IMR-90 (cell line): ENCODE measurements around the gene RNF111. TPM values are rescaled to one million over a fixed set of nuclear protein-coding genes. Genes with fewer than 3 reads are reported as not detected.

Experiments used
- ATAC-seq: fragments of 200-7000 bp; cut with Tn5 transposase; 2 replicates; pipeline ENCODE4 v1.9.1; 2020; ENCODE audit warnings: low read depth, mild to moderate bottlenecking, moderate library complexity
- BruUV-seq: library from RNA; stranded (reverse); fragments of 400-500 nt; replicated peaks from 2 replicates; lab custom pipeline; 2021; lab: Mats Ljungman, UMichigan
- CTCF ChIA-PET: fragments of 300-600 bp; formaldehyde crosslinking; extraction: SDS; loops from one replicate; lab custom pipeline; 2021; ENCODE audit warnings: antibody characterized with exemption; lab: Yijun Ruan, JAX
- POLR2A ChIA-PET: fragments of 300-600 bp; sonication (Branson Sonifier 250); formaldehyde crosslinking; loops from one replicate; lab custom pipeline; 2022; ENCODE audit warnings: antibody characterized with exemption; ENCODE audit not compliant: unreplicated experiment; lab: Charles Lee
- DNase-seq: peaks from one replicate; pipeline ENCODE4 v3.0.0; 2013
- H2AFZ ChIP-seq: replicated peaks from 2 replicates; pipeline ENCODE3; 2013; ENCODE audit warnings: low read length, mild to moderate bottlenecking; ENCODE audit not compliant: poor library complexity
- H2AK5ac ChIP-seq: 2 replicates; pipeline ENCODE4 v1.6.1; 2013; ENCODE audit warnings: low read depth, low read length, inconsistent platforms
- H2AK9ac ChIP-seq: replicated peaks from 2 replicates; pipeline ENCODE3; 2013; ENCODE audit warnings: mild to moderate bottlenecking, low read depth, low read length, moderate library complexity; ENCODE audit not compliant: poor library complexity
- H2BK120ac ChIP-seq: 2 replicates; pipeline ENCODE4 v1.6.1; 2013; ENCODE audit warnings: low read depth, low read length, inconsistent platforms
- H2BK15ac ChIP-seq: 3 replicates; pipeline ENCODE4 v1.6.1; 2013; ENCODE audit warnings: low read depth, low read length, inconsistent platforms
- H2BK20ac ChIP-seq: 2 replicates; pipeline ENCODE4 v1.6.1; 2013; ENCODE audit warnings: low read depth, mild to moderate bottlenecking, inconsistent platforms, low read length, moderate library complexity
- H2BK5ac ChIP-seq: 2 replicates; pipeline ENCODE4 v1.6.1; 2013; ENCODE audit warnings: mild to moderate bottlenecking, low read depth, low read length, inconsistent platforms; ENCODE audit not compliant: poor library complexity, severe bottlenecking
- H3K14ac ChIP-seq: replicated peaks from 2 replicates; pipeline ENCODE4 v1.6.1; 2013; ENCODE audit warnings: low read depth, low read length, inconsistent platforms
- H3K18ac ChIP-seq: 2 replicates; pipeline ENCODE4 v1.6.1; 2013; ENCODE audit warnings: low read depth, low read length, control low read depth
- H3K23ac ChIP-seq: 2 replicates; pipeline ENCODE4 v1.6.1; 2013; ENCODE audit warnings: low read depth, low read length, inconsistent platforms
- H3K27ac ChIP-seq: 2 replicates; pipeline ENCODE4 v1.5.1; 2013; ENCODE audit warnings: mild to moderate bottlenecking, control low read depth, low read length; ENCODE audit not compliant: insufficient read depth
- H3K27me3 ChIP-seq: 2 replicates; pipeline ENCODE4 v1.6.1; 2013; ENCODE audit warnings: low read length; ENCODE audit not compliant: control insufficient read depth, insufficient read depth
- H3K36me3 ChIP-seq: 2 replicates; pipeline ENCODE4 v1.6.1; 2013; ENCODE audit warnings: low read length, mixed read lengths; ENCODE audit not compliant: control insufficient read depth, insufficient read depth
- H3K4ac ChIP-seq: 2 replicates; pipeline ENCODE4 v1.6.1; 2013; ENCODE audit warnings: low read depth, low read length, inconsistent platforms
- H3K4me1 ChIP-seq: 2 replicates; pipeline ENCODE4 v1.6.1; 2013; ENCODE audit warnings: low read length, mixed read lengths; ENCODE audit not compliant: control insufficient read depth, insufficient read depth
- H3K4me2 ChIP-seq: 2 replicates; pipeline ENCODE4 v1.6.1; 2013; ENCODE audit warnings: low read depth, mild to moderate bottlenecking, control low read depth, low read length, moderate library complexity
- H3K4me3 ChIP-seq: 2 replicates; pipeline ENCODE4 v1.5.1; 2013; ENCODE audit warnings: low read depth, mild to moderate bottlenecking, control low read depth, low read length, moderate library complexity; ENCODE audit not compliant: insufficient read depth
- H3K56ac ChIP-seq: 2 replicates; pipeline ENCODE4 v1.6.1; 2013; ENCODE audit warnings: low read length, inconsistent platforms; ENCODE audit not compliant: insufficient read depth; ENCODE audit errors: extremely low read depth
- H3K79me1 ChIP-seq, 2 experiments: 2 replicates each; pipeline ENCODE4 v1.6.1; 2013; ENCODE audit warnings: low read length in 2 of 2, inconsistent platforms in 1 of 2, low read depth in 1 of 2
- H3K9ac ChIP-seq: 2 replicates; pipeline ENCODE4 v1.6.1; 2013; ENCODE audit warnings: low read depth, low read length, control low read depth
- H3K9me1 ChIP-seq: 2 replicates; pipeline ENCODE4 v1.6.1; 2013; ENCODE audit warnings: low read length, inconsistent platforms; ENCODE audit not compliant: insufficient read depth
- H3K9me3 ChIP-seq: 2 replicates; pipeline ENCODE4 v1.6.1; 2013; ENCODE audit warnings: low read length; ENCODE audit not compliant: control insufficient read depth, insufficient read depth
- H4K20me1 ChIP-seq: 2 replicates; pipeline ENCODE4 v1.6.1; 2013; ENCODE audit warnings: low read length, inconsistent platforms; ENCODE audit not compliant: insufficient read depth
- H4K5ac ChIP-seq: 2 replicates; pipeline ENCODE4 v1.6.1; 2013; ENCODE audit warnings: mild to moderate bottlenecking, low read depth, low read length, control low read depth
- H4K8ac ChIP-seq, 2 experiments: 2 replicates each; pipeline ENCODE4 v1.6.1; 2013; ENCODE audit warnings: low read depth in 2 of 2, low read length in 2 of 2, control low read depth in 1 of 2, inconsistent platforms in 1 of 2
- H4K91ac ChIP-seq: 2 replicates; pipeline ENCODE4 v1.6.1; 2013; ENCODE audit warnings: low read depth, low read length, inconsistent platforms; ENCODE audit not compliant: insufficient read depth
- BHLHE40 ChIP-seq: fragments of 150-350 bp; IDR thresholded peaks from 2 replicates; pipeline ENCODE4 v1.6.1; 2016; ENCODE audit warnings: mild to moderate bottlenecking, low read depth, low read length
- CEBPB ChIP-seq: IDR thresholded peaks from 2 replicates; pipeline ENCODE4 v1.6.1; 2012; ENCODE audit warnings: low read depth, low read length, improper control_type of control experiment
- CHD1 ChIP-seq: IDR thresholded peaks from 2 replicates; pipeline ENCODE4 v1.6.1; 2012; ENCODE audit warnings: low read depth, low read length, improper control_type of control experiment
- ELK1 ChIP-seq: fragments of 150-350 bp; IDR thresholded peaks from 2 replicates; pipeline ENCODE4 v1.6.1; 2016; ENCODE audit warnings: low read depth, mild to moderate bottlenecking, low read length, moderate library complexity, borderline replicate concordance
- FOS ChIP-seq: fragments of 150-350 bp; IDR thresholded peaks from 2 replicates; pipeline ENCODE4 v1.6.1; 2016; ENCODE audit warnings: low read depth, low read length
- MAFK ChIP-seq: IDR thresholded peaks from 2 replicates; pipeline ENCODE4 v1.6.1; 2012; ENCODE audit warnings: low read depth, low read length, improper control_type of control experiment
- MAZ ChIP-seq: IDR thresholded peaks from 2 replicates; pipeline ENCODE4 v1.6.1; 2012; ENCODE audit warnings: low read depth, mild to moderate bottlenecking, low read length, improper control_type of control experiment, moderate library complexity, borderline replicate concordance
- MXI1 ChIP-seq: IDR thresholded peaks from 2 replicates; pipeline ENCODE4 v1.6.1; 2012; ENCODE audit warnings: low read depth, mild to moderate bottlenecking, low read length, moderate library complexity, borderline replicate concordance
- NFE2L2 ChIP-seq: fragments of 150-350 bp; IDR thresholded peaks from 2 replicates; pipeline ENCODE4 v1.6.1; 2016; ENCODE audit warnings: low read depth, mild to moderate bottlenecking, low read length
- POLR2A ChIP-seq: IDR thresholded peaks from 2 replicates; pipeline ENCODE4 v1.6.1; 2012; ENCODE audit warnings: mild to moderate bottlenecking, low read depth, low read length
- RAD21 ChIP-seq: IDR thresholded peaks from 2 replicates; pipeline ENCODE4 v1.6.1; 2012; ENCODE audit warnings: low read length, improper control_type of control experiment
- RCOR1 ChIP-seq: IDR thresholded peaks from 2 replicates; pipeline ENCODE4 v1.6.1; 2012; ENCODE audit warnings: mild to moderate bottlenecking, low read length, improper control_type of control experiment; ENCODE audit not compliant: insufficient replicate concordance
- RFX5 ChIP-seq: IDR thresholded peaks from 2 replicates; pipeline ENCODE4 v1.8.0; 2012; ENCODE audit warnings: low read depth, mild to moderate bottlenecking, low read length, moderate library complexity
- SMC3 ChIP-seq: fragments of 150-350 bp; IDR thresholded peaks from 2 replicates; pipeline ENCODE4 v1.6.1; 2016; ENCODE audit warnings: low read depth, mild to moderate bottlenecking, antibody characterized with exemption, low read length, moderate library complexity
- USF2 ChIP-seq: fragments of 150-350 bp; IDR thresholded peaks from 2 replicates; pipeline ENCODE4 v1.6.1; 2017; ENCODE audit warnings: mild to moderate bottlenecking, antibody characterized with exemption, low read length, low read depth
- WGBS, 2 experiments: methylation state at CpG; one replicate each; pipeline versions ENCODE4 v1.1.5 to v1.1.7; 2013; ENCODE audit warnings: missing lambda C conversion rate in 2 of 2; ENCODE audit not compliant: insufficient read length in 1 of 2; ENCODE audit errors: extremely low coverage in 2 of 2; 5-methylcytosine and 5-hydroxymethylcytosine counted together
- dilution Hi-C: fragments of 300-500 bp; cut with HindIII; formaldehyde crosslinking; loops from one replicate; pipeline ENCODE4 v1.14.3; 2018; ENCODE audit warnings: low sequenced_read_pairs; ENCODE audit not compliant: unreplicated experiment
- in situ Hi-C: fragments of 300-500 bp; cut with MboI; formaldehyde crosslinking; loops from 3 replicates; pipeline ENCODE4 v1.14.3; 2019; ENCODE audit warnings: low sequenced_read_pairs, inconsistent platforms, mixed read lengths
- intact Hi-C: fragments of 100-400 bp; cut with micrococcal nuclease; formaldehyde crosslinking; loops from 2 replicates; pipeline ENCODE4 v1.10.0; 2022
- polyA plus RNA-seq, 3 experiments: library from polyadenylated mRNA; depleted of rRNA; stranded (reverse); fragments of >200 nt; gene quantifications; 2 replicates each; pipeline ENCODE4 v1.2.3, GENCODE V29; 2012; ENCODE audit warnings: low replicate concordance in 1 of 3
- total RNA-seq: library from RNA; depleted of rRNA; stranded (reverse); fragments of >200 nt; gene quantifications from 2 replicates; pipeline ENCODE4 v1.2.3, GENCODE V29; 2012

RNF111 gene
- total and polyA plus RNA-seq, 2 of the 4 experiments (the other 2 are of a cell fraction), result 13.5 to 20.1 TPM

- no peaks in the 10 kb centered on the region for H3K9me3 ChIP-seq
- H2AFZ ChIP-seq, result no peak overlapping the region
- WGBS, 2 experiments, result 100% methylated on average over 1 of the region's 1 CpG; no CpG with 5 or more reads in 1 of the 2 experiments
- H3K36me3 ChIP-seq, result peaks cover 15% of the 10 kb centered on the region
- no peak overlapping the region for H4K5ac ChIP-seq
- H2BK5ac ChIP-seq, result no peak overlapping the region
- H2AK9ac ChIP-seq, result no peak overlapping the region
- ChIA-PET CTCF (interaction anchor here (0.6 to 1.0 kb wide), 2 partner anchors 8 to 188 kb away, joined by 3 to 4 read pairs; no protein-coding TSS in a partner anchor), POLR2A (no interaction called here)
- no TSS peak for BruUV-seq
- H3K9ac ChIP-seq, result no peak overlapping the region
- H3K79me1 ChIP-seq, result peaks cover 36 to 38% of the 10 kb centered on the region in 2 experiments
- no peak overlapping the region for H4K91ac ChIP-seq
- H3K9me1 ChIP-seq, result peaks cover 2% of the 10 kb centered on the region
- no peak overlapping the region for H2BK15ac ChIP-seq
- no peak overlapping the region for H3K4me3 ChIP-seq
- H2BK120ac ChIP-seq, result no peak overlapping the region
- no peak overlapping the region for H3K4ac ChIP-seq
- H3K27me3 ChIP-seq, result no peaks in the 10 kb centered on the region
- in situ Hi-C loops (no loop called here), dilution Hi-C loops (no loop called here), intact Hi-C loops (no loop called here)
- H3K14ac ChIP-seq, result no peak overlapping the region
- TF ChIP-seq RAD21 (no peak), RCOR1 (no peak), BHLHE40 (no peak), RFX5 (no peak), NFE2L2 (no peak), CHD1 (no peak), MAZ (no peak), MXI1 (no peak), MAFK (no peak), USF2 (no peak), CEBPB (no peak), POLR2A (no peak), ELK1 (no peak), SMC3 (no peak), FOS (no peak)
- no peak overlapping the region for H3K56ac ChIP-seq
- DNase-seq (no peak), ATAC-seq (no peak)
- no peak overlapping the region for H3K23ac ChIP-seq
- H3K4me2 ChIP-seq, result no peak overlapping the region
- no peak overlapping the region for H3K27ac ChIP-seq
- peaks cover 20% of the 10 kb centered on the region for H4K20me1 ChIP-seq
- no peak overlapping the region for H2BK20ac ChIP-seq
- H3K4me1 ChIP-seq, result no peaks in the 10 kb centered on the region
- H4K8ac ChIP-seq, result no peak overlapping the region
- no peak overlapping the region for H3K18ac ChIP-seq
- no peak overlapping the region for H2AK5ac ChIP-seq
Measured at GRCh38 chr15:59029554-59029953, 42.1 kb downstream of the RNF111 start.
